Liver (tissue), 9 donors: ENCODE measurements around the gene FOSL2. TPM values are rescaled to one million over a fixed set of nuclear protein-coding genes. Genes with fewer than 3 reads are reported as not detected.
A peak's percentile ranks its signal among the peaks of the same experiment; 100 is the strongest.

ENCODE experiments used
- DNase-seq: peaks from one replicate; pipeline ENCODE4 v3.0.0-alpha.2; 2017; ENCODE audit warnings: low spot score
- H3K27ac ChIP-seq, 2 donors: one replicate each; pipeline ENCODE4 v1.7.0; 2013; ENCODE audit warnings: inconsistent platforms in 2 of 2, low read length in 2 of 2, control low read depth in 1 of 2, low read depth in 1 of 2, mild to moderate bottlenecking in 1 of 2
- H3K27me3 ChIP-seq, 4 donors: one replicate each; pipeline versions ENCODE4 v1.6.1 to v1.7.0; 2013; ENCODE audit warnings: low read length in 3 of 4, inconsistent platforms in 1 of 4, mild to moderate bottlenecking in 1 of 4, moderate library complexity in 1 of 4; ENCODE audit not compliant: control insufficient read depth in 4 of 4, insufficient read depth in 4 of 4
- H3K36me3 ChIP-seq, 4 donors: one replicate each; pipeline versions ENCODE4 v1.6.1 to v1.7.0; 2013; ENCODE audit warnings: low read length in 3 of 4, mild to moderate bottlenecking in 3 of 4, low read depth in 1 of 4, moderate library complexity in 1 of 4; ENCODE audit not compliant: control insufficient read depth in 4 of 4, insufficient read depth in 3 of 4
- H3K4me1 ChIP-seq, 4 donors: one replicate each; pipeline versions ENCODE4 v1.6.1 to v1.7.0; 2013; ENCODE audit warnings: low read length in 3 of 4, mild to moderate bottlenecking in 3 of 4, moderate library complexity in 1 of 4; ENCODE audit not compliant: control insufficient read depth in 4 of 4, insufficient read depth in 4 of 4
- H3K4me3 ChIP-seq, 3 donors: one replicate each; pipeline versions ENCODE4 v1.6.1 to v1.7.0; 2013; ENCODE audit warnings: low read length in 3 of 3, control low read depth in 1 of 3, low read depth in 1 of 3, mild to moderate bottlenecking in 1 of 3
- H3K9ac ChIP-seq, 2 donors: one replicate each; pipeline ENCODE4 v1.7.0; 2013; ENCODE audit warnings: low read length in 2 of 2, mild to moderate bottlenecking in 2 of 2, moderate library complexity in 2 of 2, control low read depth in 1 of 2, low read depth in 1 of 2
- H3K9me3 ChIP-seq, 4 donors: one replicate each; pipeline versions ENCODE4 v1.6.1 to v1.7.0; 2013; ENCODE audit warnings: low read length in 3 of 4; ENCODE audit not compliant: control insufficient read depth in 4 of 4
- EGR1 ChIP-seq, 2 donors: IDR thresholded peaks; 2 replicates each; pipeline ENCODE4 v1.6.1; 2016 to 2018; ENCODE audit warnings: antibody characterized with exemption in 2 of 2, low read depth in 2 of 2
- FOXA1 ChIP-seq: IDR thresholded peaks from 2 replicates; pipeline ENCODE4 v1.6.1; 2016; ENCODE audit warnings: antibody characterized with exemption
- FOXA2 ChIP-seq: IDR thresholded peaks from 2 replicates; pipeline ENCODE4 v1.6.1; 2016; ENCODE audit warnings: antibody characterized with exemption
- GABPA ChIP-seq, 2 donors: IDR thresholded peaks in 1 of 2; conservative IDR thresholded peaks in 1 of 2; 2 replicates each; pipeline ENCODE4 v1.6.1; 2016; ENCODE audit warnings: antibody characterized with exemption in 2 of 2, mild to moderate bottlenecking in 1 of 2, moderate library complexity in 1 of 2
- HNF4A ChIP-seq, 2 donors: conservative IDR thresholded peaks; 2 replicates each; pipeline ENCODE4 v1.6.1; 2016; ENCODE audit warnings: antibody characterized with exemption in 2 of 2, mild to moderate bottlenecking in 2 of 2
- MAX ChIP-seq: IDR thresholded peaks from 2 replicates; pipeline ENCODE4 v1.6.1; 2016; ENCODE audit warnings: antibody characterized with exemption
- NR2F2 ChIP-seq: IDR thresholded peaks from 2 replicates; pipeline ENCODE4 v1.6.1; 2016; ENCODE audit warnings: antibody characterized with exemption
- RAD21 ChIP-seq, 2 donors: IDR thresholded peaks; 2 replicates each; pipeline ENCODE4 v1.6.1; 2016; ENCODE audit warnings: antibody characterized with exemption in 2 of 2, mild to moderate bottlenecking in 2 of 2
- RXRA ChIP-seq, 2 donors: IDR thresholded peaks; 2 replicates each; pipeline ENCODE4 v1.6.1; 2017 to 2018; ENCODE audit warnings: antibody characterized with exemption in 2 of 2, mild to moderate bottlenecking in 1 of 2
- SP1 ChIP-seq: IDR thresholded peaks from 2 replicates; pipeline ENCODE4 v1.6.1; 2018; ENCODE audit warnings: antibody characterized with exemption, mild to moderate bottlenecking
- TAF1 ChIP-seq: conservative IDR thresholded peaks from 2 replicates; pipeline ENCODE4 v1.6.1; 2016; ENCODE audit warnings: antibody characterized with exemption, mild to moderate bottlenecking
- YY1 ChIP-seq: IDR thresholded peaks from 2 replicates; pipeline ENCODE4 v1.6.1; 2016; ENCODE audit warnings: antibody characterized with exemption, mild to moderate bottlenecking
- ZBTB33 ChIP-seq: IDR thresholded peaks from 2 replicates; pipeline ENCODE4 v1.6.1; 2016; ENCODE audit warnings: antibody characterized with exemption
- WGBS: extraction: QIAGEN DNeasy Blood & Tissue Kit; methylation state at CpG from one replicate; pipeline ENCODE4 v1.1.7; 2013; 5-methylcytosine and 5-hydroxymethylcytosine counted together
- polyA plus RNA-seq, 2 donors: library from polyadenylated mRNA; stranded (reverse) in 1 of 2; unstranded in 1 of 2; fragments of 200-250 nt in 1 of 2; fragments of >200 nt in 1 of 2; fragmentation: Nextera tagmentation in 1 of 2; extraction: Ambion mirVana in 1 of 2; gene quantifications; one replicate each; pipeline versions ENCODE4 v1.2.1 to v1.2.3, GENCODE V29; 2013 to 2015
- total RNA-seq, 2 donors: library from RNA; depleted of rRNA; stranded (reverse); fragments of >200 nt; gene quantifications; one replicate each; pipeline ENCODE4 v1.2.3, GENCODE V29; 2014
- TF ChIP-seq, protein P1 (sequence below): IDR thresholded peaks from 2 replicates; pipeline ENCODE4 v1.6.1; 2016; ENCODE audit warnings: antibody characterized with exemption
- TF ChIP-seq, protein P2 (sequence below): IDR thresholded peaks from 2 replicates; pipeline ENCODE4 v1.6.1; 2016; ENCODE audit warnings: antibody characterized with exemption, mild to moderate bottlenecking
- donor health status: healthy.
- donor health status: healthy.
- donor health status: healthy.
- donor health status: healthy.
- donor health status: healthy.

Gene FOSL2
- total and polyA plus RNA-seq, 4 donors: 1.9 to 10.7 (median 2.6) TPM

DNA sequence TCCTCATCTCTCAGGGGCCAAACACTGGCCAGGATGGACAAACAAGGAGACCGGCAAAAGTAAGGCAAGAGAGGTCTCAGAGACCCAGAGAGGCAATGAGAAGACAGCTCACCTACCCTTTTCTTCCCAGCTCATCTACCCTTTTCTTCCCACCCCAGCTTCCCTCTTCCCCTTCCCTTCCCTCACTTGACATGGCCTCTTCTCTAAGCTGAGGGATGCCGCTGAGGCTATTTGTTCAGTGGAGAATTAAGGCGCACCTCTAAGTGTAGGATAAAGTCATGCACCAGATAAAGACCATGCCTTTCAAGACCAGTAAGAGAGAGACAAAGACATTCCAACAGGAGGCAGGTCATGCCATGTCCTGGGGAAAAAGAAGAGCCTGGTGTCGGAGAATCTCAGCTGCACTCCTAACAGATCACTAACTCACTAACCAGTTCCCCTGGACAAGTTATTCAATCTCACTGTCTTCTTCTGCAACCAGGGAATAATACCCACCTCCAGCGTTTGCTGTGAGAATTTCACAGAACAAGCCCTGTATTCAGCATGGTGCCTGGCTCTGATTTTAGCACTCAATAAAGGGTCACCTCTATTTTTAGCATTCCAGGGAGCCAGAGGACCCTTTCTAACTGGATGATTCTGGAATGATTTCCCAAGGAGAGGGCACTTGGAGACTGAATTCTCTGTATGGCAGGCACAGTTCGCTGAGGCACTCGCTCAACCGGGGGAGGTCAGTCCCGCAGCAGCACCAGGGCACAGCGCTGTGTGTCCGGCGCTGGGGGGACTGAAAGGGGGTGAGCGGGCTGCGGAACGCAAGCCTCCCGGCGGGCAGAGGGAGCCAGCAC is 3.0 kb upstream of the FOSL2 start:
- H3K36me3 ChIP-seq: no peaks in the 10 kb centered on the region
- H3K9ac ChIP-seq: peak overlapping the region; percentile 37 to 50
- 29% methylated on average over 17 of the region's 17 CpGs for WGBS
- peaks cover 2 to 13% (median 6%) of the 10 kb centered on the region in 4 donors for H3K4me1 ChIP-seq
- H3K27ac ChIP-seq: peak overlapping the region; percentile 93 to 99
- DNase-seq: no peak
- H3K4me3 ChIP-seq: peak overlapping the region; percentile 50 to 76 (median 70)
- peak in 1 of 2 donors; percentile 57 for TF ChIP-seq RAD21 (IDR thresholded peaks at IDR 0.05)
- no peak for TF ChIP-seq TAF1
- TF ChIP-seq HNF4A (conservative IDR thresholded peaks at IDR 0.05): no peak
- no peaks in the 10 kb centered on the region for H3K9me3 ChIP-seq
- H3K27me3 ChIP-seq: no peaks in the 10 kb centered on the region

DNA sequence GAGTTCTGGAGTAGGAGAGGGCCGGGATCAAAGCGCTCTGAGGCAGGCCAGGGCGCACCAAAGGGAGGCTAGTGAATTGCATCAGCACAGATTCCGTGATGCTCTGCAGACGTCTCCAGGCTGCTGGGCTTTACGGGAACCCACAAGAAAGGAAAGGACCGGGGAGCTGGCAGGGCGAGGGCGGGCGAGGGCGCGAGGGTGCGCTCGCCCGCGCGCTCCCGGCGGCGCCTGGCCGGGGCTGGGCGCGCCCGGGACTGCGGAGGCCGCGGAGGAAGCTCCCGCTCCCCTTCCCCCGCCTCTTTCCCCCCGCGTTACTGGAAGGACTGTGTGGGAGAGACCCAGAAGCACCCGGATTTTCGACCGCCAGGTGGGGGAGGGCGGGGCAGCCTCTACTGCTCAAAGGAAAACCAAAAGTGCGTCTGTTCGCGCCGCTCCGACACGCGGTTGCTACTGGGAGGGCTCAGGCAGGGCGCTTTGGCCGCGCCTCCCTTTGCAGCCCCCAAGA is 2.4 kb upstream of the FOSL2 start:
- no peaks in the 10 kb centered on the region for H3K9me3 ChIP-seq
- TF ChIP-seq ZBTB33 (no peak), MAX (peak; percentile 49), NR2F2 (no peak)
- TF ChIP-seq, protein P1, sequence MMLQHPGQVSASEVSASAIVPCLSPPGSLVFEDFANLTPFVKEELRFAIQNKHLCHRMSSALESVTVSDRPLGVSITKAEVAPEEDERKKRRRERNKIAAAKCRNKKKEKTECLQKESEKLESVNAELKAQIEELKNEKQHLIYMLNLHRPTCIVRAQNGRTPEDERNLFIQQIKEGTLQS: peak; percentile 42
- no peaks in the 10 kb centered on the region for H3K27me3 ChIP-seq
- DNase-seq: no peak
- WGBS: under 1% methylated on average over 45 of the region's 45 CpGs
- peak overlapping the region; percentile 93 to 99 for H3K27ac ChIP-seq
- no peaks in the 10 kb centered on the region for H3K36me3 ChIP-seq
- peaks cover 2 to 13% (median 6%) of the 10 kb centered on the region in 4 donors for H3K4me1 ChIP-seq
- H3K9ac ChIP-seq: peak overlapping the region; percentile 23 to 82
- peak overlapping the region; percentile 56 to 76 (median 70) for H3K4me3 ChIP-seq

DNA sequence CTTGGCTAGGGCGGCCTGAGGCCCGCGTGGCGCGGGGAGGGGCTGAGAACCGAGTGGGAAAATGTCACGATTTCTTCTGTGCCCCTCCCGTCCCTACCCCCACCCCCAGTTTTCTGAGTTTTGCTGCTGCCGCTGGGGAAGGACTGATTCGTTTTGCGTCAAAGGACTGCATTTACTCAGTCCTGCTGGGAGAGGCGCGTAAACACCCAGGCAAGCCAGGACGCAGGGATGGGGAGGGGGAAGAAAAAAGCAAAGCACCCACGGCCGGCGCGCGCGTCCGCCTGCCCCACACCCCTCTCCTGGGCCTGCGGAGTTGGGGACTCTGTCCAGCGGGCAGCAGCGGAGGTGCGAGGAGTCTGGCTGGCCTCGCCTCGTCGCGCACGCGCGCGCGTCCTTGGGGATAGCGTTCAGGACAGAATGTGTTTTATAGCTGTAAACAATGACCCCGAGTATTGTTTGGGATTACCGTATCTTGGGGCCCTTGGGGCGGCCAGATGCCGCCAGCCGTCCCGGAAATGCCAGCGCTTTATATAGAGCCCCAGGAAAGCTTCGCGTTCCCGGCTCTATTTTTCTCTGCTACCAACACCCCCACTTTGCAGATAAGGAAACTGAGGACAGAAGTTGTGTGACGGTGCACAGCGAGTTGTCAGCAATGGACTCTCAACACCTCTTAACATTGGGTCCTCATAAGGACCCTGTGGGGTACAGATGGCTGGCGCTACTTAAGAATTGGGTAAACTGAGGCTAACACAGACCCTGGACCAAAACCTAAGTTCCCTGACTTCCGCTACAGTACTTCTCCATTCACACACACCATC is 1.7 kb upstream of the FOSL2 start:
- peaks cover 2 to 13% (median 6%) of the 10 kb centered on the region in 4 donors for H3K4me1 ChIP-seq
- TF ChIP-seq NR2F2: peak; percentile 7
- no peak for TF ChIP-seq FOXA1
- TF ChIP-seq, protein P1: no peak
- TF ChIP-seq, protein P2, sequence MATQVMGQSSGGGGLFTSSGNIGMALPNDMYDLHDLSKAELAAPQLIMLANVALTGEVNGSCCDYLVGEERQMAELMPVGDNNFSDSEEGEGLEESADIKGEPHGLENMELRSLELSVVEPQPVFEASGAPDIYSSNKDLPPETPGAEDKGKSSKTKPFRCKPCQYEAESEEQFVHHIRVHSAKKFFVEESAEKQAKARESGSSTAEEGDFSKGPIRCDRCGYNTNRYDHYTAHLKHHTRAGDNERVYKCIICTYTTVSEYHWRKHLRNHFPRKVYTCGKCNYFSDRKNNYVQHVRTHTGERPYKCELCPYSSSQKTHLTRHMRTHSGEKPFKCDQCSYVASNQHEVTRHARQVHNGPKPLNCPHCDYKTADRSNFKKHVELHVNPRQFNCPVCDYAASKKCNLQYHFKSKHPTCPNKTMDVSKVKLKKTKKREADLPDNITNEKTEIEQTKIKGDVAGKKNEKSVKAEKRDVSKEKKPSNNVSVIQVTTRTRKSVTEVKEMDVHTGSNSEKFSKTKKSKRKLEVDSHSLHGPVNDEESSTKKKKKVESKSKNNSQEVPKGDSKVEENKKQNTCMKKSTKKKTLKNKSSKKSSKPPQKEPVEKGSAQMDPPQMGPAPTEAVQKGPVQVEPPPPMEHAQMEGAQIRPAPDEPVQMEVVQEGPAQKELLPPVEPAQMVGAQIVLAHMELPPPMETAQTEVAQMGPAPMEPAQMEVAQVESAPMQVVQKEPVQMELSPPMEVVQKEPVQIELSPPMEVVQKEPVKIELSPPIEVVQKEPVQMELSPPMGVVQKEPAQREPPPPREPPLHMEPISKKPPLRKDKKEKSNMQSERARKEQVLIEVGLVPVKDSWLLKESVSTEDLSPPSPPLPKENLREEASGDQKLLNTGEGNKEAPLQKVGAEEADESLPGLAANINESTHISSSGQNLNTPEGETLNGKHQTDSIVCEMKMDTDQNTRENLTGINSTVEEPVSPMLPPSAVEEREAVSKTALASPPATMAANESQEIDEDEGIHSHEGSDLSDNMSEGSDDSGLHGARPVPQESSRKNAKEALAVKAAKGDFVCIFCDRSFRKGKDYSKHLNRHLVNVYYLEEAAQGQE: no peak
- TF ChIP-seq FOXA2: no peak
- no peak for TF ChIP-seq SP1
- TF ChIP-seq YY1: no peak
- TF ChIP-seq RAD21 (IDR thresholded peaks at IDR 0.05): peak; percentile 1 to 35
- TF ChIP-seq ZBTB33: no peak
- no peak for TF ChIP-seq RXRA (IDR thresholded peaks at IDR 0.05)
- TF ChIP-seq TAF1: no peak
- no peak for TF ChIP-seq EGR1 (IDR thresholded peaks at IDR 0.05; ENCODE audit: low read depth in 2 of 2)
- TF ChIP-seq GABPA (IDR thresholded peaks at IDR 0.05 in 1 of 2, conservative IDR thresholded peaks at IDR 0.05 in 1 of 2): no peak

More for the DNA sequence above, 1.7 kb upstream of the FOSL2 start:
- H3K36me3 ChIP-seq: no peaks in the 10 kb centered on the region
- no peaks in the 10 kb centered on the region for H3K9me3 ChIP-seq
- H3K27me3 ChIP-seq: no peaks in the 10 kb centered on the region
- DNase-seq: no peak
- H3K27ac ChIP-seq: peak overlapping the region; percentile 93 to 99
- peak overlapping the region; percentile 23 to 82 for H3K9ac ChIP-seq
- peak overlapping the region; percentile 56 to 76 (median 70) for H3K4me3 ChIP-seq
- under 1% methylated on average over 49 of the region's 49 CpGs for WGBS
